HepG2 (cell line): ENCODE measurements around the gene MEIOB. TPM values are rescaled to one million over a fixed set of nuclear protein-coding genes. Genes with fewer than 3 reads are reported as not detected.

Experiments used
- ATAC-seq: fragments of 200-7000 bp; cut with Tn5 transposase; 3 replicates; pipeline ENCODE4 v1.9.1; 2020; ENCODE audit warnings: mild to moderate bottlenecking, moderate library complexity
- BruUV-seq: library from RNA; stranded (reverse); fragments of 400-500 nt; replicated peaks from 2 replicates; lab custom pipeline; 2021; lab: Mats Ljungman, UMichigan
- CTCF ChIA-PET: fragments of 300-600 bp; formaldehyde crosslinking; extraction: SDS; loops from one replicate; lab custom pipeline; 2021; ENCODE audit warnings: low total read pairs, inconsistent platforms, low intra/inter-chr PET ratio; lab: Yijun Ruan, JAX
- POLR2A ChIA-PET: fragments of 350-600 bp; sonication (Branson Sonifier 250); formaldehyde crosslinking; loops from one replicate; lab custom pipeline; 2020; ENCODE audit warnings: antibody characterized with exemption, inconsistent platforms; lab: Yijun Ruan, JAX
- DNase-seq: peaks from one replicate; pipeline ENCODE4 v3.0.0-alpha.2; 2015; ENCODE audit warnings: low spot score
- FAIRE-seq: peaks from 3 replicates; lab custom pipeline; 2011; peaks lifted over from hg19 to GRCh38; lab: Jason Lieb, UNC
- H2AFZ ChIP-seq: one replicate; pipeline ENCODE4 v1.6.1; 2011; ENCODE audit warnings: low read length, inconsistent platforms
- H3K27ac ChIP-seq: fragments of 300-600 bp; 3 replicates; pipeline ENCODE4 v1.8.0; 2011; ENCODE audit warnings: mixed run types, mild to moderate bottlenecking, mixed read lengths, low read length, inconsistent platforms; ENCODE audit not compliant: insufficient read depth; ENCODE audit errors: extremely low read length
- H3K27me3 ChIP-seq, 2 experiments: fragments of 200-600 bp in 1 of 2; 2 replicates in 1 of 2; 3 replicates in 1 of 2; pipeline versions ENCODE4 v1.6.0 to v1.8.0; 2011; ENCODE audit warnings: low read length in 2 of 2, mild to moderate bottlenecking in 2 of 2, moderate library complexity in 2 of 2, inconsistent platforms in 1 of 2; ENCODE audit not compliant: insufficient read depth in 2 of 2, control insufficient read depth in 1 of 2
- H3K36me3 ChIP-seq, 2 experiments: fragments of 200-600 bp in 1 of 2; replicated peaks in 1 of 2; 2 replicates in 1 of 2; 3 replicates in 1 of 2; pipeline versions ENCODE4 v1.5.1 to v1.8.0; 2011; ENCODE audit warnings: low read length in 2 of 2, inconsistent platforms in 1 of 2; ENCODE audit not compliant: insufficient read depth in 2 of 2, control insufficient read depth in 1 of 2
- H3K4me1 ChIP-seq: 2 replicates; pipeline ENCODE4 v1.5.1; 2012; ENCODE audit warnings: low read length, inconsistent platforms; ENCODE audit not compliant: insufficient read depth
- H3K4me2 ChIP-seq: 2 replicates; pipeline ENCODE4 v1.6.0; 2011; ENCODE audit warnings: low read depth, low read length, inconsistent platforms
- H3K4me3 ChIP-seq, 3 experiments: fragments of 200-600 bp in 1 of 3; sonication (generic), shearing (Covaris generic) in 1 of 3; replicated peaks in 1 of 3; 2 replicates each; pipeline ENCODE4 v1.5.1; 2011 to 2016; ENCODE audit warnings: low read length in 3 of 3, inconsistent platforms in 2 of 3, low read depth in 2 of 3, mild to moderate bottlenecking in 2 of 3, control low read depth in 1 of 3, mixed read lengths in 1 of 3; ENCODE audit not compliant: insufficient read depth in 1 of 3
- H3K79me2 ChIP-seq: one replicate; pipeline ENCODE4 v1.6.1; 2011; ENCODE audit warnings: low read length, inconsistent platforms; ENCODE audit not compliant: insufficient read depth
- H3K9ac ChIP-seq: 2 replicates; pipeline ENCODE4 v1.6.0; 2011; ENCODE audit warnings: mild to moderate bottlenecking, low read depth, low read length, inconsistent platforms; ENCODE audit not compliant: insufficient read depth
- H3K9me3 ChIP-seq: 2 replicates; pipeline ENCODE4 v1.5.1; 2012; ENCODE audit warnings: mild to moderate bottlenecking, low read length
- H4K20me1 ChIP-seq: 2 replicates; pipeline ENCODE4 v1.6.0; 2011; ENCODE audit warnings: inconsistent platforms, mild to moderate bottlenecking, low read length, moderate library complexity; ENCODE audit not compliant: insufficient read depth
- ATF3 ChIP-seq: sonication (generic); formaldehyde crosslinking; IDR thresholded peaks from 2 replicates; pipeline ENCODE4 v1.4.0; 2020; ENCODE audit warnings: missing genetic modification reagents
- ESRRA ChIP-seq: sonication (generic); formaldehyde crosslinking; IDR thresholded peaks from 2 replicates; pipeline ENCODE4 v1.5.1; 2020; ENCODE audit warnings: mild to moderate bottlenecking, low read depth, missing genetic modification reagents
- FIP1L1 ChIP-seq: fragments of 200-400 bp; formaldehyde crosslinking; IDR thresholded peaks from 2 replicates; pipeline ENCODE4 v1.6.1; 2018; ENCODE audit warnings: low read depth, mild to moderate bottlenecking, low read length, moderate library complexity, borderline replicate concordance; ENCODE audit not compliant: insufficient read depth
- FOXK1 ChIP-seq: sonication (generic); formaldehyde crosslinking; IDR thresholded peaks from 2 replicates; pipeline ENCODE4 v1.4.0; 2020; ENCODE audit warnings: low read depth, missing genetic modification reagents, borderline replicate concordance
- GATAD2A ChIP-seq: IDR thresholded peaks from 2 replicates; pipeline ENCODE4 v1.6.1; 2016
- MAF1 ChIP-seq: sonication (generic); formaldehyde crosslinking; IDR thresholded peaks from 2 replicates; pipeline ENCODE4 v1.5.0; 2020; ENCODE audit warnings: missing genetic modification reagents, borderline replicate concordance
- MBD4 ChIP-seq: IDR thresholded peaks from 2 replicates; pipeline ENCODE4 v1.6.1; 2012; ENCODE audit warnings: low read length, inconsistent platforms, borderline replicate concordance
- MED13 ChIP-seq: sonication (generic); formaldehyde crosslinking; IDR thresholded peaks from 2 replicates; pipeline ENCODE4 v1.5.0; 2020; ENCODE audit warnings: missing genetic modification reagents
- MIER2 ChIP-seq: IDR thresholded peaks from 2 replicates; pipeline ENCODE4 v1.6.1; 2016; ENCODE audit warnings: missing biosample characterization, missing genetic modification reagents
- MYPOP ChIP-seq: sonication (generic); formaldehyde crosslinking; IDR thresholded peaks from 2 replicates; pipeline ENCODE4 v1.8.1; 2023; ENCODE audit warnings: mild to moderate bottlenecking, moderate library complexity, missing genetic modification reagents
- NFE2 ChIP-seq: sonication (generic); formaldehyde crosslinking; IDR thresholded peaks from 2 replicates; pipeline ENCODE4 v1.4.0; 2020; ENCODE audit warnings: missing genetic modification reagents
- NFE2L2 ChIP-seq: fragments of 150-350 bp; IDR thresholded peaks from 2 replicates; pipeline ENCODE4 v1.6.1; 2014; ENCODE audit warnings: low read length
- POGZ ChIP-seq: sonication (generic); formaldehyde crosslinking; IDR thresholded peaks from 2 replicates; pipeline ENCODE4 v1.4.0; 2020; ENCODE audit warnings: mild to moderate bottlenecking, missing genetic modification reagents
- RNF2 ChIP-seq: fragments of 450-650 bp; conservative IDR thresholded peaks from 2 replicates; pipeline ENCODE4 v1.6.1; 2016; ENCODE audit warnings: low read depth
- SAP130 ChIP-seq: IDR thresholded peaks from 2 replicates; pipeline ENCODE4 v1.6.1; 2016; ENCODE audit warnings: low read depth
- SP1 ChIP-seq, 2 experiments: fragments of 450-650 bp in 1 of 2; sonication (generic) in 1 of 2; formaldehyde crosslinking in 1 of 2; IDR thresholded peaks; 2 replicates each; pipeline versions ENCODE4 v1.4.0 to v1.6.1; 2016 to 2020; ENCODE audit warnings: missing genetic modification reagents in 1 of 2
- ZNF121 ChIP-seq: sonication (generic); formaldehyde crosslinking; IDR thresholded peaks from 2 replicates; pipeline ENCODE4 v1.5.0; 2020; ENCODE audit warnings: mild to moderate bottlenecking, missing genetic modification reagents
- ZNF296 ChIP-seq: sonication (generic); formaldehyde crosslinking; conservative IDR thresholded peaks from 2 replicates; pipeline ENCODE4 v1.5.0; 2020; ENCODE audit warnings: mild to moderate bottlenecking, missing genetic modification reagents
- ZNF317 ChIP-seq: sonication (generic); formaldehyde crosslinking; IDR thresholded peaks from 2 replicates; pipeline ENCODE4 v1.5.0; 2020; ENCODE audit warnings: mild to moderate bottlenecking, missing genetic modification reagents
- WGBS: methylation state at CpG from one replicate; pipeline ENCODE4 v1.1.6; 2017; ENCODE audit warnings: low lambda C conversion rate; 5-methylcytosine and 5-hydroxymethylcytosine counted together
- in situ Hi-C: cut with HindIII; loops from 2 replicates; pipeline ENCODE4 v1.10.0; 2017; ENCODE audit warnings: low pct_unique_long_range_greater_than_20kb; ENCODE audit not compliant: extremely low pct_ligation_motif_present
- intact Hi-C: fragments of 100-400 bp; cut with micrococcal nuclease; formaldehyde crosslinking; loops from one replicate; pipeline ENCODE4 v1.10.0; 2022; ENCODE audit not compliant: unreplicated experiment
- polyA plus RNA-seq, 8 experiments: library from polyadenylated mRNA; depleted of rRNA in 3 of 8; stranded (reverse) in 7 of 8; unstranded in 1 of 8; fragments of >200 nt; fragmentation: Illumina TruSeq in 4 of 8; extraction: Trizol in 4 of 8; gene quantifications; 2 replicates each; pipeline versions ENCODE4 v1.2.1 to v1.2.3, GENCODE V29; 2011 to 2016; ENCODE audit warnings: low read depth in 4 of 8, missing spikeins in 1 of 8, mixed read lengths in 1 of 8; ENCODE audit not compliant: insufficient read depth in 1 of 8
- total RNA-seq, 5 experiments: library from RNA; depleted of rRNA; stranded (reverse); fragments of >200 nt; fragmentation: Illumina TruSeq; extraction: Trizol; gene quantifications; 2 replicates each; pipeline ENCODE4 v1.2.3, GENCODE V29; 2016; ENCODE audit warnings: low read depth in 1 of 5

MEIOB gene
- total and polyA plus RNA-seq, 2 of the 13 experiments (the other 11 are each of a cell fraction or from before 2014, with no cell fraction given): 0.17 TPM; not detected in 1

- Histone ChIP-seq H3K27ac (no peak overlapping the region), H3K79me2 (no peaks in the 10 kb centered on the region), H4K20me1 (no peaks in the 10 kb centered on the region), H3K4me3 (no peak overlapping the region), H3K27me3 (peaks cover 0 to 4% of the 10 kb centered on the region in 2 experiments; a peak in 3 of 5 replicates), H3K4me2 (no peak overlapping the region), H3K36me3 (no peaks in the 10 kb centered on the region), H3K9me3 (no peaks in the 10 kb centered on the region), H3K4me1 (peaks cover 33% of the 10 kb centered on the region), H3K9ac (no peak overlapping the region)
- ATAC-seq (no peak), DNase-seq (no peak), FAIRE-seq (no peak)
- intact Hi-C loops: no loop called here
- ChIA-PET CTCF (no interaction called here), POLR2A (interaction anchor here (0.6 kb wide), 1 partner anchor 55 kb away, joined by 4 read pairs; no protein-coding TSS in a partner anchor)
- no TSS peak for BruUV-seq
- in situ Hi-C loops: no loop called here
- 3% methylated on average over 6 of the region's 6 CpGs for WGBS
- no peak for TF ChIP-seq ZNF121 (CRISPR knock-in tag)
- no peak for TF ChIP-seq RNF2
- TF ChIP-seq MAF1 (CRISPR knock-in tag): no peak
- TF ChIP-seq MBD4: no peak
- peak; percentile 46 for TF ChIP-seq SAP130 (CRISPR knock-in tag)
- TF ChIP-seq MIER2: no peak
- TF ChIP-seq MED13 (CRISPR knock-in tag): no peak
- TF ChIP-seq, all 625 proteins: peak for 1
- H2AFZ ChIP-seq: no peak overlapping the region
These were observed 2.9 kb upstream of the MEIOB start for GRCh38 chr16:1874854-1875253.

- peak; percentile 85 for ATAC-seq
- Histone ChIP-seq H4K20me1 (no peaks in the 10 kb centered on the region), H2AFZ (no peak overlapping the region), H3K9ac (no peak overlapping the region), H3K4me1 (peaks cover 23% of the 10 kb centered on the region), H3K36me3 (no peaks in the 10 kb centered on the region), H3K79me2 (no peaks in the 10 kb centered on the region), H3K9me3 (no peaks in the 10 kb centered on the region), H3K4me3 (no peak overlapping the region; a peak in 1 of 6 replicates), H3K27ac (peak overlapping the region; percentile 53), H3K27me3 (no peaks in the 10 kb centered on the region), H3K4me2 (peak overlapping the region; percentile 48)
- BruUV-seq: no TSS peak
- FAIRE-seq: peak; percentile 76
- WGBS: 0% methylated on average over 9 of the region's 9 CpGs
- CTCF ChIA-PET: no interaction called here
- POLR2A ChIA-PET: interaction anchor here (1.4 to 2.4 kb wide), 4 partner anchors 43 to 94 kb away, joined by 3 to 7 read pairs (median 6); partner anchors contain the start of genes FAHD1 and RPS2
- intact Hi-C loops (no loop called here), in situ Hi-C loops (no loop called here)
- peak; percentile 89 for DNase-seq
- TF ChIP-seq ZNF317 (0 out of 2 replicates have a peak, but pooled peaks have one; percentile 27), ATF3 (CRISPR knock-in tag) (peak; percentile 78; the same call in 1 of the 2 replicates), GATAD2A (peak; percentile 77), MYPOP (CRISPR knock-in tag) (no peak), ZNF296 (CRISPR knock-in tag) (no peak), NFE2 (CRISPR knock-in tag) (no peak), POGZ (CRISPR knock-in tag) (peak; percentile 32; the same call in 1 of the 2 replicates), FIP1L1 (no peak), ESRRA (CRISPR knock-in tag) (0 out of 2 replicates have a peak, but pooled peaks have one; percentile 21), NFE2L2 (0 out of 2 replicates have a peak, but pooled peaks have one; percentile 20), FOXK1 (CRISPR knock-in tag) (no peak), SP1 (IDR thresholded peaks at IDR 0.05) (no peak), SP1 (CRISPR knock-in tag; IDR thresholded peaks at IDR 0.05) (no peak)
These were observed 1.4 kb downstream of the MEIOB start for GRCh38 chr16:1870365-1871082.
